Fibroblast of mammary gland (primary cell): ENCODE results near the gene KLHDC4.

ENCODE experiments used
- DNase-seq: peaks from one replicate; pipeline ENCODE4 v3.0.0-alpha.2; 2010; ENCODE audit warnings: low read depth
- H3K4me3 ChIP-seq: 2 replicates; pipeline ENCODE4 v1.5.1; 2011; ENCODE audit warnings: low read depth, mild to moderate bottlenecking, low read length, moderate library complexity; ENCODE audit not compliant: control insufficient read depth
- CTCF ChIP-seq: conservative IDR thresholded peaks from 2 replicates; pipeline ENCODE4 v1.5.1; 2011; ENCODE audit warnings: low read depth, low read length, inconsistent platforms; ENCODE audit not compliant: control insufficient read depth, insufficient read depth

KLHDC4 gene

GRCh38 chr16:87806641-87807546, 41.1 kb upstream of the KLHDC4 start:
- DNase-seq, result peak; percentile 58
- peak overlapping the region; percentile 35 for H3K4me3 ChIP-seq
- no peak for TF ChIP-seq CTCF

- peak; percentile 12 for DNase-seq
These were observed 40.5 kb upstream of the KLHDC4 start for GRCh38 chr16:87806261-87806640.

GRCh38 chr16:87803385-87803784, 37.6 kb upstream of the KLHDC4 start:
- TF ChIP-seq CTCF, result no peak
- H3K4me3 ChIP-seq, result no peak overlapping the region
- no peak for DNase-seq

More at GRCh38 chr16:87806261-87806640, 40.5 kb upstream of the KLHDC4 start:
- TF ChIP-seq CTCF, result no peak
- H3K4me3 ChIP-seq, result peak overlapping the region; percentile 35

GRCh38 chr16:87802670-87803069, 36.9 kb upstream of the KLHDC4 start:
- H3K4me3 ChIP-seq, result no peak overlapping the region
- TF ChIP-seq CTCF, result no peak
- DNase-seq, result no peak

- no peak for TF ChIP-seq CTCF
- DNase-seq, result no peak
- H3K4me3 ChIP-seq, result no peak overlapping the region
These were observed 36.0 kb upstream of the KLHDC4 start for GRCh38 chr16:87801679-87802259.

GRCh38 chr16:87800497-87800896, 34.7 kb upstream of the KLHDC4 start:
- no peak overlapping the region for H3K4me3 ChIP-seq
- no peak for TF ChIP-seq CTCF
- no peak for DNase-seq

- no peak for TF ChIP-seq CTCF
- DNase-seq, result no peak
- H3K4me3 ChIP-seq, result no peak overlapping the region
These were observed 29.6 kb upstream of the KLHDC4 start for GRCh38 chr16:87795336-87795735.
